ENCODE results near the gene FSCN2.

DNA sequence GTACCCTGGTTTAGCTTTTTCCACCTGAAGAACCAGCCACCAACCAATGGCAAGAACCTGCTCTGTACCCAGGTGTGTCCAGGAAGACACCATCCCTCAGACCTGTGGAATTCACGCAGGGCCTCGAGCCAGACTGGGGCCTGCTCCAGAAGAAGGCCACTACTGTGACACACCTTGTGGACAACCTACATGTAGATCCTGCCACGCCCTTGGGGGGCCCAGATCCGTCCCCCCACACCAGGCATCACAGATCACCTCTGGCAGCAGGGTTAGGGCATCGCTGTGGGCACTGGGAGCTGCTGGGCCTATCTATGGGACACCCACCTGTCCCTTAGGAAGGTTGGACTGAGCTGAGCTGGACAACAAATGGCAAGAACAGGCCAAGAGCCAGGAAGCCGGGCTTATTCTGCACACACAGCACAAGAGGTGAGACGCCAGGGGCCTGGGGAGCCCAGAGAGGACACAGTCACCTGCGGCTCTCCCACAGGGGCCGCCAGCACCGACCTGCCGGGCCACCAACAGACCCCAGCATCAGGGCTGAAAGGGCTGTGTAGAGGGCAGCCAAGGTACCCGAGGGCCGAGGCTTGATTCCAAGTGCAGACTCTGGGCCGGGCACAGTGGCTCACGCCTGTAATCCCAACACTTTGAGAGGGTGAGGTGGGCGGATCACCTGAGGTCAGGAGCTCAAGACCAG, 16.3 kb downstream of the FSCN2 start:
- TF ChIP-seq CTCF (conservative IDR thresholded peaks at IDR 0.05 in 1 of 2, IDR thresholded peaks at IDR 0.05 in 1 of 2; ENCODE audit: low read depth in 1 of 2, low read length in 2 of 2) (no peak), EZH2 (IDR thresholded peaks at IDR 0.05; ENCODE audit: low read length, missing control alignments) (no peak)

Measured in fibroblast of lung (primary cell).